ENCODE data around the gene ZMYND8.
"Not testable (repeated sequence)": the region's sequence is repeated elsewhere in the genome, so short reads cannot be mapped to it uniquely, and the experiment has no call there.

The ZMYND8 gene

DNA sequence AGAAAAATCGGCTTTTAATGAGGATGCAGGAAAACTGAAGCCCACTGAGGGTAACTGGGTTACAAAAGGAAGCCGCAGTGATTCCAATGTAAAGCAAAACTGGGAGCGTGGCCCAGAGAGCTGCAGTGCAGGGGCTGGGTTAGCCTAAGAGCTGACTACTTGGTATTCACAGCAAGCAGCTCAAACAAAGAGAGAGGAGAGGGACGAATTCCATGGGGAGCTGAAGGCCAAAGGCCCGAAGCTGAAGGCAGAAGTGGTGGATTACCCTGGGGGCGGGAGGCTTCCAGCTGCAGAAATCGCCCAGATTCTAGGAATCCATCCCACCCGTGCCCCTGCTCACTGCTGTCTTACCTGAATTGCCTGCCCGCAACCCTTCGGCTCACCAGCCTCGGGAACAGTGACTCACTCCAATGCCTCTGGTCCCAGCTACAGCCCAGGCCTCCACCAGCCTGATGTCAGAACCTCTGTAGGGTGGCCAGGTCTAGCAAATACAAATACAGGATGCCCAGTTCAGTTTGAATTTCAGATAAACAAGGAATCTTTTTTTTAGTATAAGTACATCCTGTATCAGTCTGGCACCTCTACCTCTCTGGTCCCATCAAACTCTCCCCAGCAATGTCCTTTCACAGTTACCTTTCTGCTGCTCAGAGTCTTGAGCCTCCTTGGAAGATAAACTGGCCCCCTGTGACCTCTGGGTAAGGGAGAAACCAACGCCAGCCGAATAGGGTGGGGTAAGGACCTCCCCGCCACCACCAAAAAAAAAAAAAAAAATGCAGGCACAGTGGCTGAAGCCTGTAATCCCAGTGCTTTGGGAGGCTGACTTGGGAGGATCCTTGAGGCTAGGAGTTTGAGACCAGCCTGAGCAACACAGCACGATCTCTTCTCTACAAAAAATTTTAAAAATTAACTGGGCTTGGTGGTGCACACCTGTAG, 14.6 kb upstream of the ZMYND8 start:
- DNase-seq (ENCODE audit: low read depth in 2 of 2): no peak

DNA sequence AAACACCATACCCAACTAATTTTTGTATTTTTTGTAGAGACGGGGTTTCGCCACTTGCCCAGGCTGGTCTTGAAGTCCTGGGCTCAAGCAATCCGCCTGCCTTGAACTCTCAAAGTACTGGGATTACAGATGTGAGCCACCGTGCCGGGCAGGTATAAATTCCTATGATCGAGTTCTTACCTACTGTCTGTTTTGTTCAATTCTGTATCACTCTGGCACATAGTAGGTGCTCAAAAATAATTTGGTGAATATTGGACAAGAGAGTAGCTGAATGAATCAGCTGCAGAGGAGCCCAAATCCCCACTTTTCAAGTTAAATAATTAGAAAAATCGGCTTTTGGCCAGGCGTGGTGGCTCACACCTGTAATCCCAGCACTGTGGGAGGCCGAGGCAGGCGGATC, 13.7 kb upstream of the ZMYND8 start:
- no peak for DNase-seq (ENCODE audit: low read depth in 2 of 2)

DNA sequence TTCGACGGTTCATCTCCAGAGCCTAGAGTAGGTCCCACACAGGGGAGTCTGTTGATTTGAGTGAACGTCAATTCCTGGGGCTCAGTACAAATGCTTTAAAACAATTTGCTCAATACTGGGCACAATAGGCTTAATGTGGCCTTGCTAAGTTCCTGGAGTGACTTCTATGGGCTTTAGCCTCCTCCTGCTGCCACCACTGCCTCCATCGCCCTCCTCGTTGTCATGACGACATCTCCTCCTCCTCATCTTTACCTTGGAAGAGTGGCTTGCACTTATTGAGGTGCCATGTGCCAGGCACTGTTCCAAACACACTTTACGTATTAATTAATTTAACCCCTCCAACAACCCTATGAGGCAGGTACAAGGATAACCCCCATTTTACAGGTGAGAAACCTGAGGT, 11.8 kb upstream of the ZMYND8 start:
- DNase-seq (ENCODE audit: low read depth in 2 of 2): no peak

DNA sequence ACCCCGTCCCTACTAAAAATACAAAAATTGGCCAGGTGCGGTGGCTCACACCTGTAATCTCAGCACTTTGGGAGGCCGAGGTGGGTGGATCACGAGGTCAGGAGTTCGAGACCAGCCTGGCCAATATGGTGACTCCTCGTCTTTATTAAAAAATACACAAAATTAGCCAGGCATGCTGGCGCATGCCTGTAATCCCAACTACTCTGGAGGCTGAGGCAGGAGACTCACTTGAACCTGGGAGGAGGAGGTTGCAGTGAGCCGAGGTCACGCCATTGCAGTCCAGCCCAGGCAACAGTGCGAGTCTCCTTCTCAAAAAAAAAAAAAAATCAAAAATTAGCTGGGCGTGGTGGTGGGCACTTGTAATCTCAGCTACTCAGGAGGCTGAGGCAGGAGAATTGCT, 9.8 kb upstream of the ZMYND8 start:
- DNase-seq (ENCODE audit: low read depth in 2 of 2): not testable (repeated sequence)

DNA sequence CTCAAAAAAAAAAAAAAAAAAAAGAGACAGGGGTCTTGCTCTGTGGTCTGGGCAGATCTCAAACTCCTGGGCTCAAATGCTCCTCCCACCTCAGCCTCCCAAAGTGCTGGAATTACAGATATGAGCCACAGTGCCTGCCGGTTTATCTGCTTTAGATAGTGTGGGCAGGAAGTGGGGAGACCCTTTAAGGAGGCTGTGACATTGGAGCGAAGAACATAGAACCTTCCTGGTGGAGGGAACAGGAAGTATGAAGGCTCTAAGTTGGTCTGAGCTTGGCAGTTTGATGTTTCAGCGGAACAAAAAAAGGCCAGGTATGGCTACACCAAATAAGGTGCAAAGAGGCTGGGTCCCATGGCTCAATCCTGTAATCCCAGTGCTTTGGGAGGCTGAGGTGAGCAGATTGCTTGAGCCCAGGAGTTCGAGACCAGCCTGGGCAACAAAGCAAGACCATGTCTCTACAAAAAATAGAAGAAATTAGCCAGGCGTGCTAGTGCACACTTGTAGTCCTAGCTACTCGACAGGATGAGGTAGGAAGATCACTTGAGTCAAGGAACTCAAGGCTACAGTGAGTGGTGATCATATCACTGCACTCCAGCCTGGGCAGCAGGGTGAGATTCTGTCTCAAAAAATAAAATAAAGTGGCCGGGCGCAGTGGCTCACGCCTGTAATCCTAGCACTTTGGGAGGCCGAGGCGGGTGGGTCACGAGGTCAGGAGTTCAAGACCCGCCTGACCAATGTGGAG, 8.7 kb upstream of the ZMYND8 start:
- no peak for DNase-seq (ENCODE audit: low read depth in 2 of 2)

DNA sequence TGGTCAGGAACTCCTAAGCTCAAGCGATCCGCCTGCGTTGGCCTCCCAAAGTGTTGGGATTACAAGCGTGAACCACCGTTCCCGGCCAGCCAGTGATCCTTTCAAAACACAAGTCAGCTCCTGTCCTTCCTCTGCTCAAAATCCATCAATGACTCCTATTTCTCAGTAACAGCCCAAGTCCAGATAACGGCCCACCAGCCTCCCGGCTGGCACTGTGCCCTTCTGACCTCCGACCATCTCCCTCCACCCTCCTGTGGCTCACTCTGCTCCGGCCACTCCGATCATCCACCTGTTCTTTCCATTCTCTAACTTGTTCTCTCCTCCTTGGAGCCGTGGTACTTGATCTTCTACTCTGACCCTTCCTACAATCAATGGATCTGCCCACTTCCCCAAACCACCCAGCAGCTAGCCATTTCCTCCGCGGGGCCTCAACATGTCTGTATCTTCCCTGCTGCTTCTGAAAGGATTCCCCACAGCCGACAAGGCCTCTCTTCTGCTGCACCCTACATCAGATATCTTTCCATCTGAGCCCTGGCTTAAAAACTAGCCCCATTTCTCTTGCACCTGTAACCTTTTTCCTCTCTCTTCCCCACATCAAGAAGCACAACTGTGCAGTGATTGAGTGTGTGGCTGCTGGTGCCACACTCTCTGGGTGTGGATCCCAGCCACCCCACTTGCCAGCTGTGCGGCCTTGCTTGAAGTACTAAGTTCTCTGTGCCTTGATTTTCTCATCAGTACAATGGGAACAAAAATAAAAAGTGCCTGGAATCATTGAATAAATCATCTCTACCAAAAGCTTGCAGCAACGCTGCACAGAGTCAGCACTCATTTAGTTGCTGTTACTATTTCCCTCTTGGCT, 6.1 kb upstream of the ZMYND8 start:
- no peak for DNase-seq (ENCODE audit: low read depth in 2 of 2)

DNA sequence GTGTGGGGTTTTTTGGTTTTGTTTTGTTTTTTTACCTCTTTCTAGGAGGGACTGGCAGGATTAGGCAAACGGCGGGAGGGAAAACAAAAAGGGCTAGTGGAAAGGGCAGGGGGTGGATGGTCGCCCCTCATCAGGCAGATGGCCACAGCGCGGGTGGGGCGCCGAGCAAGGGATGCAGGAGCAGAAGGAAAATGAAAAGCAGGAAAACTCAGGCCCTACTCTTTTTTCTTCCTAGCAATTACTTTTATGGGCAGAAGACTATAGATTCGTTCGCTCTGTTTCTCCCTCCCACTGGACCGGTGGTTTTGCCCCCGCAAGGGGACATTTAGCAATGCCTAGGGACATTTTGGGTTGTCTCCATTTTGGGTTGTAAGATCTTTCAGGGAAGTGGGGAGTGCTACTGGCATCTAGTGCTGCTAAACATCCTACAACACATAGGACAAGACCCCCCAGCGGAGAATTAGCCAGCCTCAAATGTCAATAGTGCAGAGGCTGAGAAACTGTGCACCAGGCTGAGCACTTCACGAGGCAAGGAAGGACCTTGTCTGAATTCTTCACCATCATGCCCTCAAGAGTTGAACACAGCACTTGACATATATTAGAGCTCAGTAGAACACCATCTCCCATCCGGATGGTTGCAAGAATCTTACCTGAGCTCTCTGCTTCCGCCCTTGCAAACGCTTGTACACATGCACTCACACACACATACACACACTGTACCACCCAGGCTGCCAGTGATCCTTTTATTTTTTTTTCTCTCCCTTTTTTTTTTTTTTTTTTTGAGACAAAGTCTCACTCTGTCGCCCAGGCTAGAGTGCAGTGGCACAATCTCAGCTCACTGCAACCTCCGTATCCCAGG, 4.8 kb upstream of the ZMYND8 start:
- DNase-seq (ENCODE audit: low read depth in 2 of 2): no peak

DNA sequence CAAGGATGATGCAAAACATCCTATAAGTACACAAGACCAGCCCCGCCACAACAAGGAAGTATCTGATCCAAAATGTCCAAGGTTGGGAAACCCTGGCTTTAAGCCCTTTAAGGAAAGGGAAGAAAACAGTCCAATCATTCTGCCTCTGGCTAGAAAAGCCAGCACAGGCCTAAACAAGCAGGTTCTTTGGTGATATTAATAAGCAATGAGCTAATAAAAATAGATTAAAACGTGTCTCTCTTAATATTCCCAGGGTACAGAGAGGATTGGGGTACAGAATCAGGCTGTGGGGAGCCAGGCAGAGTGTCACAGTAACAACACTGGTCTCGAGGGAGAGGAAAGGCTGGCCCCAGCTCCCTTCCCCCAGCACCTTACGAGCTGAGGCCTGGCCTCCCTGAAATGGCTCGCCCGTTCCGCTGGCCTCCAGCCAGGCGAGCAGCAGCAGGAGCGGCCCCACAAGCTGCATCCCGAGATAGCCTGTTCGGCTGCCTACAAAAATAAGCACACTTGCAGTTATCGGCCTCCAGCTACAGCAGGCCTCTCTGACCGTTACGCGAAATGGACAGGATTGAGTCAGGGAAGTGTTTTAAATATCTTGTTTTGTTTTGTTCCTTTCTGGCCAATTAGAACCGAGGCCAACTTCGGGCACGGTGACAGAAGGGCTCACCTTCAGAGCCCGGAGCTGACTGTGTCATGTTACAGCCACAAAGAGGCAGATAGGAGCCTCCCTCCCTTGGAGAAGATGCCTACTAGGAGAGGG, 4.0 kb upstream of the ZMYND8 start:
- DNase-seq (ENCODE audit: low read depth in 2 of 2): no peak

DNA sequence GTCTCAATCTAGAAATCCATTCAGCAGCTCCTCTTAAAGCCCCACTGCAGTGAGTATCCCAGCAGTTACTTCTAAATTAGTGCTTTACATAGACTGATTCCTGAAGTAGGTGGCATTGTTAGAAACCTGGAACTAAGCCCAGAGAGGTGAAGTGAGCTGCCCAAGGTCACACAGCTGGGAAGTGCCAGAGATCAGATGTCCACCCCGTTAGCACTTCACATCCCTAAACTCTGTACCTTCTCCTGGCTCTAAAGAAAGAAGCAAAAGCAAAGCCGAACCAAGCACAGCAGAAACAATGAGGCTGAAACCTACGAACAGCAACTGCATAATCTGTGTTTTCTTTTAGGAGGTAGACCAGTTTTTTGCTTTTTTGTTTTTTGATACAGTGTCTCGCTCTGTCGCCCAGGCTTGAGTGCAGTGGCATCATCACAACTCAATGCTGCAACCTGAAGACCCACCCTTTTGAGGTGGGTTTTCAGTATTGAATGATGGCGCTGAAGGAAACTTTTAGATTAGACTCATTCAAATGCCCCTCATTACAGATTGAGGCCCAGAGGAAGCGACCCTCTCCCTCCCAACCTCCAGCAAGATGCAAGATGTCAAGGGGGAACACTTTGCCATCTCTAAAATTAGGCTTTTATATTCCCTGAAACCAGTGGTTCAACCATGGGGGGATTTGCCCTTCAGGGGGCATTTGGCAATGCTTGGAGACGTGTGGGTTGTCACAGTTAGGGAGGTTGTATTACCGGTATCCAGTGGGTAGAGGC, 3.2 kb upstream of the ZMYND8 start:
- no peak for DNase-seq (ENCODE audit: low read depth in 2 of 2)

DNA sequence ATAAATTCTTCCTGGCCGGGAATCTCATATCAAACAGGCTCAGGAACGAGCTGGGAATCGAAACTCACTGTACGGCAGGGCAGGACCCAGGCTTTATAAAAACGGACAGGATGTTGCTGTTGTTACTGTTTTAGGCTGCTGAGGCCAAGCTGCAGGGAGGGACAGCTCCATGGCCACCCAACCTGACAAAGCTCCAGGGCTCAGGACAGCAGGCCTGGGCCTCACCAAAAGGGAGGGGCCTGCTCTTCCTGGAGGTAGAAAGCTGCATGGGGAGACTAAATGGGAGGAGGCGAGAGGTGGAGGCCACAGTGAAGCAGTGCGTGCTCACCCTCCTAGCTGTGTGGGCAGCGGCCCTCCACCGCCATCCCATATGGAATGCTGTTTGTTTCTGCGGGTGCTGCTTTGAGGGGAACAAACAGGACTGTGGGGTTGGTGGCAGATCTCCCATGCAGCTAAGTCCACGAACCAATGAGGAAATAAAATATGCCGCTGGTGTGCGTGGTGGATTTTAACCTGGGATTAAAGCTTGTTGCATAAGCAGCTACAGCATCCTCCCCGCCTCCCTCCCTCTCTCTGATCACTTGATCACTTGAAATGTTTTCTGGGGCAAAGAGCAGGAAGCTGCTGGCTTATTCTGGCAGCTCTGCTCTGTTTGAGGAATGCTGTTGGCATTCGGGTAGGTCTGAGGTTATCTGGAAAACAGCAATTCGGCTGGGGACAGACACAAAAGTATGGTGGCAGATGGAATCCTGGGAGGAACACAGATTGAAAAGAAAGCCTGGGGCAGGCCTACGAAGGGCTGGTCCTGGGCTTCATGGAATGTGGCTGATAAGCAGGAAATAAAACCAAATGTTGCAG, 2.4 kb upstream of the ZMYND8 start:
- DNase-seq (ENCODE audit: low read depth in 2 of 2): no peak

DNA sequence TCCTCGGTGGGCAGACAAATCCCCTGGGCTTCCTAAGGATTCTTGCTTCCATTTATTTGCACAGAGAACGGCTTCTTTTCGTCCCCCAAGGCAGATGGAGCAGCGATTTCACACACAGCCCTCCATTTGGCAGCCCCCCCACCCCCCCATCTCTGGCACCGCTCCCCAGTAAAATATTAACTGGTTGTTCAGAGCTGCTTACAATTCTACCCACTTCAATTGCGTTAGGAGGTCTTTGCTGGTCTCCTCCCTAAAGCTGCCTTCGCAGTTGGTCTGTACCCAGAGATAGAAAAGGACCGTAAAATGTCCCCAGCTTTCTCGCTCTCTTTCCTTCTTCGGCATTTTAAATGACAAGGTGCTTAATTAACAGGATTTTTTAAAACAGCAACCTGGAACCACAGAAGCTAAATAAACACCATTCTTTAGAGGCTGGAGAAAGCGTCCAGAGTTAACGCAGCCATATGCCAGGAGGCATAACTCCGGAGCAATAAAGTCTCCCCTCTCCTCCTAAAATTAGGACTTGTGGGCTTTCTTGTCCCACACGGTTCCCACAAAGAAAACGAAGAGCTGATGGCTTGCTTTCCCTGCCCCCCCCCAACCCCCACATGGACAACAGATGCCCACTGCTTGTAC, 1.7 kb upstream of the ZMYND8 start:
- no peak for DNase-seq (ENCODE audit: low read depth in 2 of 2)

DNA sequence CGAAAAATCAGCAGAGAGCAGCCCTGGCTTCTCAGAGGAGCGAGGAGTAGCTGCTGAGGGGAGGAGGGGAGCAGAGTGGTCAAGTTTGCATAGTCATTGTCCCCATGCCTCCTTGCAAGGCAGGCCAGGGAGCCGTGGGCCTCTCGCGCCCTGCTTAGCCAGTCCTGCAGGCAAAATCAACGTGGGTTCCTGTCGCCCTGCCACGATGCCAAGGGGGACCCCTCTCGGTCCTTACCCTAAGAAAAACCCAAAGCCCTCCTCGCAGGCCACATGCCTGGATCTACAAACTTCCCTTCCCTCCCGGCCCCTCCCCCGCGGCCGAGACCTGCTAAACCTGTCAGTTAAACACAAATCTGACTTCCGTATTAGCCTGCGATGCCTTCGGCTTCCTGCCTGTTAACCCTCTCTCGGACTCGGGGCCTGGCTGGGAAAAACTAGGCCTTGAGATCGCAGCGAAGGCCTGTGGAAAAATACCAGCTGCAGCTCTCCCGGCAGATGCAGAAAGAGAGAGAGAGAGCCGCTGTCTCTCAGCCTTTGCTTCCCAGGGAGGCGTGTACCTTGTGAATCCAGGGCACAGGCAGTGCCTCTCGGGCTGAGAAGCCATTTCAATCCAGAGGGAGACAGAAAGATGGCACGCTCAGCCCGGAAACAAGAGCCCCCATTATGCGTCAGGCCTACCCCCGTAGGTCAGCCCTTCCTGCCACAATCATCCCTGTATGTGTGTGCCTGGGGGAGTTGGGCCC, 968 bp upstream of the ZMYND8 start:
- DNase-seq (ENCODE audit: low read depth in 2 of 2): no peak

DNA sequence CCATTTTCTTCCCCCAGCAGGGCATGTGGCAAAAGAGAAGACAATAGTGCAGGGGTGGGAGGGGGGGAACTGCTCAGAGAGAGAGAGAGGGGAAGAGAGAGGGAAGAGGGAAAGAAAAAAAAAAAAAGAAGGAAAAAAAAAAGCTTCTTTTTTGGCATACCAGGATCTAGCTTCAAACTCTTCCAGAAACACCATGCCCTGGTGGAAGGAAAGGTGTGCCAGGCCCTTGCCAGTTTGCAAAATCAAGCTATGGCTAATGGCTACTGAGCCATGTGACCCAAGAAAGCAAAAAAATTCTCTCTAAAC, 326 bp downstream of the ZMYND8 start:
- DNase-seq (ENCODE audit: low read depth in 2 of 2): no peak

DNA sequence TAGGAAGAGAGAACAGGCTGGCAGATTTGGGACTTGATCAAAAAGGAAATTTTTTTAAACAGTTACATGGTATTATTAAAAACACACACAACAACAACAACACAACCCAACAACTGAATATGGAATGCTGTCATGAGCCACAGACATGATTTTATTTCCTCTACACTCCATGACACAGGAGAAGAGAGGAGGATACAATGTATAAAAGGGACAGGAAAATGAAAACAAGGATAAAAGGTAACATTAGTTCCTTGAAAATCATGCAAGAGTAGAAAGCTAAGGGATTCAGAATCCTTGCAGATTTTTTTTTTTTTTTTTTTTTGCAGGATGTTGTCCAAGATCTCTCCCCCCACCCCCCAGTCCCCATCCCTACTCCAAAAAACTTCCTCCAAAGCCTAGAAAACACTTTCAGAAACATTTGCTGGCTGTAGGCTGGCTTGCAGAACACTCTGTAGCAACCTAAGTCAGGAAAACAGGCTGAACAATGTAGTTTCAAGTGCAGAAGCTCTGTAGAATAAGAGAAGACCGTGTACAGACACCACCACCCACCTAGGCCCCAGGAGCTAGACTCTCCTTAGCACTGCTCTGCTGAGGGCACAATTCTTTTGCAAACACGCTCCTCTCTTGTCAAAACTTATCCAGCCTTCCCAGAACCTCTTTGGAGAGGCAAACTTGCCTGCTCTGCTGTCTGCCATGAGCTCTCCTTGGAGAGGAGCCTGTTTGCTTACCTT, 845 bp downstream of the ZMYND8 start:
- no peak for DNase-seq (ENCODE audit: low read depth in 2 of 2)

DNA sequence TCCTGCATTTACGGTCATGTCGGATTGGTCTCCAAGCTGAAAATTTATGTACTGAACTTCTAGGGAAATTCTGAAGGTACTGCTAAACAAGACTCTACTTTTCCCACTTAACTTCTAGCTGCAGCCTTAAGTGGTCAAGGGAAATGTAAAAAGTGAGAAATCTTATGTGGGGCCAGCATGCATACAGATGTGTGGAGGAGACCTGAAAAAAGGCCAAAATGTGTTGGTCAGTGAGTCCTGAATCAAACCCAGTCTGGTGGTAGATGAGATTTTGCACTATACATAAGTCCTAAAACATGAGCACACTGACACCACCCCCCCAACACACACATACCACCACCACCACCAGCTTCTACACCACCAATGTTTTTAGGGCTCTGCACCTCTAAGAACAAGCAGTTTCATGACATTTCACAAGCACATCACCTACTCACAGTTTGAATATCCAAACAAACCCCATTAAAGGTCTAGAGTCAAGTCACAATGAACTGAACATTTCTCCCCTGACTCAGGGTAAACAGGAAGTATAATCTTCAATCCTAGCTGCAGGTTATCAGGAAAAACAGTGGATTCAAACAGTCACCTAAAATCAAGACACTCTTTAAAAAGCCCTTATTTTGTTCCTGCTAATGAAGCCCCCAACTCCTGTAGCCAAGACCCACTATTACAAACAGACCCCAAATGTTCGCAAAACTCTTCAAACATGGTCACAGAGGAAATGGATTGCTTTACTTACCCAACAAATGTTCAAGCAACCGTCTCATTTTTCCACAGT, 1.6 kb downstream of the ZMYND8 start:
- DNase-seq (ENCODE audit: low read depth in 2 of 2): no peak

DNA sequence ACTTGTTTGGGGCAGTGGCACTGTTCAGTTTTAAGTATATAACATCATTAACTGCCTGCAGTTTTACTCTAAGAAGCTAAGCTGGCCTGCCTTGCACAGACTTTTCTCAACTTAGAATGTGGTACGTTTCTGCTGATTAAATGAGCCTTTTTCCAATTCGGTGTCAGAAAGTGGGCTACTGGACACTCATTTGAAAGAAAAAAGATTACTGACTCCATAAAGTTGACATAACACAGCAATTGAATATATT, 2.1 kb downstream of the ZMYND8 start:
- DNase-seq (ENCODE audit: low read depth in 2 of 2): no peak

Data from activated CD8-positive, alpha-beta memory T cell treated with anti-CD3 and anti-CD28 coated beads for 4 hours (primary cell).